Measurements from ENCODE around the gene PEAK3. TPM values are rescaled to one million over a fixed set of nuclear protein-coding genes. Genes with fewer than 3 reads are reported as not detected.

PEAK3 gene
- total and polyA plus RNA-seq, 4 donors: 0.31 to 7.4 (median 3.8) TPM

- Histone ChIP-seq H3K27me3 (ENCODE audit: control insufficient read depth in 3 of 3, insufficient read depth in 3 of 3, low read length in 2 of 3) (peaks cover 4 to 34% (median 12%) of the 10 kb centered on the region in 3 donors), H3K4me3 (no peak overlapping the region)
Measured at GRCh38 chr19:2252797-2253105, 29.2 kb downstream of the PEAK3 start.

GRCh38 chr19:2252055-2252796, 29.7 kb downstream of the PEAK3 start:
- H3K9ac ChIP-seq (ENCODE audit: insufficient read depth in 1 of 2, low read length in 2 of 2): no peak overlapping the region
- H3K36me3 ChIP-seq (ENCODE audit: control insufficient read depth in 4 of 4, insufficient read depth in 4 of 4, low read length in 4 of 4): peaks cover 0 to 16% (median 5%) of the 10 kb centered on the region in 4 donors
- H3K27ac ChIP-seq (ENCODE audit: low read depth in 1 of 2, low read length in 1 of 2): no peak overlapping the region
- H3K4me3 ChIP-seq: no peak overlapping the region
- DNase-seq: no peak
- peaks cover 4 to 34% (median 12%) of the 10 kb centered on the region in 3 donors for H3K27me3 ChIP-seq (ENCODE audit: control insufficient read depth in 3 of 3, insufficient read depth in 3 of 3, low read length in 2 of 3)
- TF ChIP-seq CTCF (IDR thresholded peaks at IDR 0.05; ENCODE audit: control extremely low read depth, extremely low read depth): no peak
- peaks cover 0 to 33% (median 0%) of the 10 kb centered on the region in 5 donors for H3K4me1 ChIP-seq (ENCODE audit: control insufficient read depth in 5 of 5, insufficient read depth in 5 of 5, low read length in 5 of 5)
- no peak for ATAC-seq (ENCODE audit: insufficient read depth, low FRiP score)
- peaks cover 0 to 5% (median 0%) of the 10 kb centered on the region in 4 donors for H3K9me3 ChIP-seq (ENCODE audit: control insufficient read depth in 4 of 4, insufficient read depth in 3 of 4, low read length in 3 of 4)
- WGBS, 2 donors: 5 to 8% methylated on average over 69 to 74 of the region's 74 CpGs

More at GRCh38 chr19:2252797-2253105, 29.2 kb downstream of the PEAK3 start:
- peaks cover 0 to 33% (median 0%) of the 10 kb centered on the region in 5 donors for H3K4me1 ChIP-seq (ENCODE audit: control insufficient read depth in 5 of 5, insufficient read depth in 5 of 5, low read length in 5 of 5)
- WGBS, 2 donors: 1 to 3% methylated on average over 15 to 18 of the region's 18 CpGs
- no peak for TF ChIP-seq CTCF (IDR thresholded peaks at IDR 0.05; ENCODE audit: control extremely low read depth, extremely low read depth)
- H3K9ac ChIP-seq (ENCODE audit: insufficient read depth in 1 of 2, low read length in 2 of 2): no peak overlapping the region
- peaks cover 0 to 3% (median 0%) of the 10 kb centered on the region in 4 donors for H3K9me3 ChIP-seq (ENCODE audit: control insufficient read depth in 4 of 4, insufficient read depth in 3 of 4, low read length in 3 of 4)
- H3K27ac ChIP-seq (ENCODE audit: low read depth in 1 of 2, low read length in 1 of 2): no peak overlapping the region
- DNase-seq (no peak), ATAC-seq (ENCODE audit: insufficient read depth, low FRiP score) (no peak)
- H3K36me3 ChIP-seq (ENCODE audit: control insufficient read depth in 4 of 4, insufficient read depth in 4 of 4, low read length in 4 of 4): peaks cover 0 to 11% (median 3%) of the 10 kb centered on the region in 4 donors

GRCh38 chr19:2251106-2252054, 30.6 kb downstream of the PEAK3 start:
- Histone ChIP-seq H3K27me3 (ENCODE audit: control insufficient read depth in 3 of 3, insufficient read depth in 3 of 3, low read length in 2 of 3) (peaks cover 4 to 34% (median 12%) of the 10 kb centered on the region in 3 donors), H3K9ac (ENCODE audit: insufficient read depth in 1 of 2, low read length in 2 of 2) (no peak overlapping the region), H3K36me3 (ENCODE audit: control insufficient read depth in 4 of 4, insufficient read depth in 4 of 4, low read length in 4 of 4) (peaks cover 0 to 25% (median 12%) of the 10 kb centered on the region in 4 donors), H3K9me3 (ENCODE audit: control insufficient read depth in 4 of 4, insufficient read depth in 3 of 4, low read length in 3 of 4) (peaks cover 0 to 6% (median 0%) of the 10 kb centered on the region in 4 donors), H3K4me3 (no peak overlapping the region), H3K4me1 (ENCODE audit: control insufficient read depth in 5 of 5, insufficient read depth in 5 of 5, low read length in 5 of 5) (peaks cover 0 to 39% (median 0%) of the 10 kb centered on the region in 5 donors), H3K27ac (ENCODE audit: low read depth in 1 of 2, low read length in 1 of 2) (no peak overlapping the region)
- DNase-seq (no peak), ATAC-seq (ENCODE audit: insufficient read depth, low FRiP score) (no peak)
- TF ChIP-seq CTCF (IDR thresholded peaks at IDR 0.05; ENCODE audit: control extremely low read depth, extremely low read depth): no peak
- 5 to 7% methylated on average over 94 to 125 of the region's 125 CpGs for WGBS, 2 donors
